ENCODE measurements around the gene FREM2.

The FREM2 gene

GRCh38 chr13:38871275-38871674 is 184.4 kb downstream of the FREM2 start:
- TF ChIP-seq TAF1 (IDR thresholded peaks at IDR 0.05; ENCODE audit: borderline replicate concordance, insufficient read depth, low read length): no peak
- TF ChIP-seq POLR2AphosphoS5 (IDR thresholded peaks at IDR 0.05; ENCODE audit: low read depth, low read length): no peak
- TF ChIP-seq REST (IDR thresholded peaks at IDR 0.05; ENCODE audit: insufficient read depth in 1 of 2, low read depth in 2 of 2, low read length in 2 of 2): no peak
- TF ChIP-seq SIN3A (IDR thresholded peaks at IDR 0.05; ENCODE audit: borderline replicate concordance, insufficient read depth, low read length): no peak
- no peak for TF ChIP-seq FOXP2 (optimal IDR thresholded peaks at IDR 0.05; ENCODE audit: borderline replicate concordance, extremely low read depth, extremely low read length, insufficient read depth)

- TF ChIP-seq SIN3A (IDR thresholded peaks at IDR 0.05; ENCODE audit: borderline replicate concordance, insufficient read depth, low read length): no peak
- TF ChIP-seq POLR2AphosphoS5 (IDR thresholded peaks at IDR 0.05; ENCODE audit: low read depth, low read length): no peak
- no peak for TF ChIP-seq FOXP2 (optimal IDR thresholded peaks at IDR 0.05; ENCODE audit: borderline replicate concordance, extremely low read depth, extremely low read length, insufficient read depth)
Observed at GRCh38 chr13:38872693-38873092, 185.8 kb downstream of the FREM2 start.

DNA sequence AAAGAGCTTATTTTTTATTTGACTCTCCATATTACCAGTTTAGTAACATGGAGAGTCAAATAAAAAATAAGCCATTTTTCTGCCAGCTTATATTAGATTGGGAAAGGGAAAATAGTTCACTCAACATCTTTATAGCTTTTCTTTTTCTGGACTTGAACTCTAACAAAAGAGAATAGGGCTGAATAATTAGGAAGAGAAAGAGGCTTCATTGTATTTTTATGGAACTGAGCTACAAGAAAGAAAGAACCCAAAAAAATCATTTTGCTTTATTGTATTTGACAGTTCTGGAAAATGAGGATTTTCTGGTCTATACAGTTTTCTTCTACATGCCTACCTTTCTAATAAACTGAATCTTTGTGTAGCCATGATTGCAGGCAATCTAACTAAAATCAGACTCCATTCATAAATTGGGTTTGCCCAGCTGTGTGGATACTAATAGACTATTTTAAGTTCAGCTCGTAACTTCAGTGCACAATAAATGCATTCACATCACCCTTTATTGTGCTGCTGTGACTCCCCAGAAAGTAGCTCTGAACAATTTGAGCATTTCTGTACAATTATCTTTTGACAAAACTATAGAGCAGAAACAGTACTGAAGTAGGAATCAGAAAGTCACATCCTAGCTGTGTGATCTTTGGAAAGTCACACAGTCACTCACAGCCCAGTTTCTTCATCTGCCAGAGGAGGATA is 188.5 kb downstream of the FREM2 start:
- TF ChIP-seq FOXP2 (optimal IDR thresholded peaks at IDR 0.05; ENCODE audit: borderline replicate concordance, extremely low read depth, extremely low read length, insufficient read depth) (no peak), POLR2AphosphoS5 (IDR thresholded peaks at IDR 0.05; ENCODE audit: low read depth, low read length) (no peak), SIN3A (IDR thresholded peaks at IDR 0.05; ENCODE audit: borderline replicate concordance, insufficient read depth, low read length) (no peak), REST (IDR thresholded peaks at IDR 0.05; ENCODE audit: insufficient read depth in 1 of 2, low read depth in 2 of 2, low read length in 2 of 2) (no peak), TAF1 (IDR thresholded peaks at IDR 0.05; ENCODE audit: borderline replicate concordance, insufficient read depth, low read length) (no peak)

DNA sequence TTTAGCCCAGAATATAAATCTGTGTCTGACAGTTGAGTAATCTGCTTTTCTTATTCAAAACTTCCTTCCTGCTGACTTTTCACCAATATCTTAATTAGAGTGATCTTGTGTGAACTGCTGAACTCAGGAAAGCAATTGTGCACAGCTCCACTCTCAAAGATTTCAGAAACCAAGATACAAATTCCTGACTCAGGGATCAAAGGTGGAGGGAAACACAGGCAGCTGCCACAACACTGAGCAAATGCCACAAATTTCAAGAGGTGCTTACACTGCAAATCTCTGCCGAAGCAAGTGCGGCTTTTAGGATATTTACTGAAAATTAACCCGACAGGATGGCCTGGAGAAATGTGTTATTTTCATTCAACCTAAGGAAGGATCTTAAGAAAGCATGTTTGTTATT is 192.4 kb downstream of the FREM2 start:
- TF ChIP-seq FOXP2 (optimal IDR thresholded peaks at IDR 0.05; ENCODE audit: borderline replicate concordance, extremely low read depth, extremely low read length, insufficient read depth) (no peak), TAF1 (IDR thresholded peaks at IDR 0.05; ENCODE audit: borderline replicate concordance, insufficient read depth, low read length) (no peak), REST (IDR thresholded peaks at IDR 0.05; ENCODE audit: insufficient read depth in 1 of 2, low read depth in 2 of 2, low read length in 2 of 2) (no peak), POLR2AphosphoS5 (IDR thresholded peaks at IDR 0.05; ENCODE audit: low read depth, low read length) (no peak), SIN3A (IDR thresholded peaks at IDR 0.05; ENCODE audit: borderline replicate concordance, insufficient read depth, low read length) (no peak)

- no peak for TF ChIP-seq SIN3A (IDR thresholded peaks at IDR 0.05; ENCODE audit: borderline replicate concordance, insufficient read depth, low read length)
- no peak for TF ChIP-seq REST (IDR thresholded peaks at IDR 0.05; ENCODE audit: insufficient read depth in 1 of 2, low read depth in 2 of 2, low read length in 2 of 2)
- no peak for TF ChIP-seq TAF1 (IDR thresholded peaks at IDR 0.05; ENCODE audit: borderline replicate concordance, insufficient read depth, low read length)
- no peak for TF ChIP-seq FOXP2 (optimal IDR thresholded peaks at IDR 0.05; ENCODE audit: borderline replicate concordance, extremely low read depth, extremely low read length, insufficient read depth)
- TF ChIP-seq POLR2AphosphoS5 (IDR thresholded peaks at IDR 0.05; ENCODE audit: low read depth, low read length): no peak
Observed at GRCh38 chr13:38879786-38880185, 192.9 kb downstream of the FREM2 start.
